GM19035 (cell line): ENCODE data around the gene ECT2L.

Experiments used
- ATAC-seq: cut with Tn5 transposase; IDR thresholded peaks from one replicate; pipeline ENCODE4 v1.9.1; 2021; ENCODE audit not compliant: unreplicated experiment

Gene ECT2L

DNA sequence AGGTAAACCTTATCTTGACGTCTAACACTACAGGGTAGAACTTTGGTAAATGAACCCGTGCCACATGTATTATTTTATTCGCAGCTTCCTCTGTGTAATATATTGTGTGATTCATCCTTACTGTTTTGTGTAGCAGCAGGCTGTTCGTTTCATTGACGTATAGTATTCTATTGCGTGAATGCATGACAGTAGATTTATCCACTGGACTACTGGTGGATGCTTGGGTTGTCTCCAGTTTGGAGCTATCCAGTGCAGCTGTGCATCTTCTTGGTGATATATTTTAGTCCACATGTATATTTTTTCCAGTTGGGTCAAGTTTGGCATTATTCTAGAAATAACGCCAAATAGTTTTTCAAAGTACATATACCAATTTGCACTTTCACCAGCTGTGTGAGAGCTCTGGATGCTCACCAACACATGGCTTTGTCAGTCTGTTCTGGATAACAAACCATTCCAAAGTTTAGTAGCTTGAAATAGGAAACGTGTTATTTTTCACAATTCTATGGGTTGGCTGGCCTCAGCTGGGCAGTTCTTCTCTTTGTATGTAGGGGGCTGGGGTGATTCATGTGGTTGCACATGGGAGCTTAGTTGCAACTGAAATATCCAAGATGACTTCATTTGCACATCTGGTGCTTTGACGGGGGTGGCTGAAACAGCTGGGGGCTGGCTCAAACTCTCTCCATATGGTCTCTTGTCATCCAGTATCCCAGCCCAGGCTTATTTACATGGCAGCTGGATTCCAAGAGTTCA lies 9.3 kb downstream of the ECT2L start:
- ATAC-seq, result no peak

- no peak for ATAC-seq
These were observed 11.0 kb downstream of the ECT2L start for GRCh38 chr6:138806889-138807288.

GRCh38 chr6:138809677-138810076 lies 13.8 kb downstream of the ECT2L start:
- no peak for ATAC-seq

DNA sequence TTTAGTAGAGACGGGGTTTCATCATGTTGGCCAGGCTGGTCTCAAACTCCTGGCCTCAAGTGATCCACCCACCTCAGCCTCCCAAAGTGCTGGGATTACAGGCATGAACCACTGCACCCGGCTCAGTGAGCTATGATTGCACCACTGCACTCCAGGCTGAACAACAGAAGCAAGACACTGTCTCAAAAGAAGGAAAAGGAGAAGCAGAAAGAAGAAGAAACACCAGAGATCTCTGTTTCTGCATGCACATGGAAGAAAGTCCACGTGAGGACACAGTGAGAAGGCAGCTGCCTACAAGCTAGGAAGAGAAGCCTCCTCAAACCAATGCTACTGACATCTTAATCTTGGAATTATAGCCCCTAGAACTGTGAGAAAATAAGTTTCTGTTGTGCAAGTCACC lies 16.0 kb downstream of the ECT2L start:
- no peak for ATAC-seq

GRCh38 chr6:138814179-138814834 lies 18.4 kb downstream of the ECT2L start:
- no peak for ATAC-seq

- no peak for ATAC-seq
These were observed 19.3 kb downstream of the ECT2L start for GRCh38 chr6:138815221-138815620.

DNA sequence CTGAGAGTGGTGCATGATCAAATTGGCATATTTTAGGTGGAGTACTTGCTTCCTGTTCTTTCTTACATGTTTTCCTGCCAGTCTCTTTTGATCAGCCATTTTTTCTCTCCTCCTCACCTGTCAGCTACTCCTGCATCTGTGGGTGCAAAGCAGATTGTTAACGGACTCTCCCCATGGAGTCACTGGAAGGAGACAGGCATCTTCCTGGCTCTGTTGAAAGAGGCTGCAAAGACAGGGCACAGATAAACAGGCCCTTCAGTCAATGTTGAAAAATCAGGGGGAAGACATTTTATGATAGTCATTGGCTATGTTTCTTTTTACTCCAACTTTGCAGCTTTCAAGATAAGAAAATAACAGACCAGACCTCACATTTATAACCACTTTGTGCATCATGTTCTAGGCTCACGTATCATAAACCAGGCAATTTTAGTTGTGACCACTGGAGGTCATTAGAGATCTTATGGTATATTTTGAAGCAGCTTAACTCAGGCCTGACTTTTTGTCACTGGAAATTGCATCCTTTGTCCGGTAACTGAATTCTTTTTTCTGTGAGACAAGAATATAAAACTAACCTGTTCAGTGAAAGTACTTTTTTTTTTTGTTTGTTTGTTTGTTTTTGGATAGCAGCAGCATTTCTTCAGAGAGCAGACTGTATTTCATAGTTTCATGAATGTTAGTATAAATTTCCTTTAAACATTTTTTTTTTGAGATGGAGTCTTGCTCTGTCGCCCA lies 20.1 kb downstream of the ECT2L start:
- peak; percentile 65 for ATAC-seq

DNA sequence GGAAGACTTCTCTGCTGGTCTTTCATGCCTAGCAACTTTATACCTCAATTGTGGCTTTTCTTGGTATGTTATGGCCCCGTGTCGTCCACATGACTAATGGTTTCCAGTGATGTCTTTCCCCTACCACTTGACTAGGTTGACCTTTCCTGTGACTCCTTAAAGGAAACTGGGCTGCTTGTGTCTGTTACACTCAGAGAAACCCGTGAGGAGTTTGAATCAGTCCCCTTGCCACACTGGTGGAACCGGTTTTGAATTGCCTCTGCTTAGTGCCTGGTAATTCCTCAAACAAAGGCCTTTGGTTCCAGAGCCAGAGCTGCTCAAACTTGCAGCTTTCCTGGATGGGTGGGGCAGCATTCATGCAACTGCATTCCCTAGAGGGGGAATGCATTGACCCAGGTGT lies 21.9 kb downstream of the ECT2L start:
- ATAC-seq, result no peak

- peak; percentile 56 for ATAC-seq
These were observed 22.8 kb downstream of the ECT2L start for GRCh38 chr6:138818496-138819194.

DNA sequence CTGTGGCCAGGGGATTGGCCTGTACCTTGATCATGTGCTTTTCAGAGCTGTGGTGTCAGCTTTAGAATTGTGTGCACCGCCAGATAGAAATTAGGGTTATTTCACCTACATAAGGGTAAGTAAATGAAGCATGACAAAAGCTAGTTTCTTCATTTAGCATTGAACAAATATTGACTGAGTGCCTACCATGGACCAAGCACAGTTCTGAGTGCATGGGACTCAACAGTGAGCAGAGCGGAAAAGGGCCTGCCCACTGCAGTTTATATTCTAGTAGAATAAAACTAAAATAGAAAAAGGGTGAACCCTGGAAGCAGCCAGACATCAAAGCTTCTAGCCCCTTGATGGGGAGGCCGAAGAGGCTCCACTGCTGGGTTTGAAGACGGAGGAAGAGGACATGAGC lies 25.6 kb downstream of the ECT2L start:
- ATAC-seq, result no peak

- no peak for ATAC-seq
These were observed 28.7 kb downstream of the ECT2L start for GRCh38 chr6:138824482-138825144.

- no peak for ATAC-seq
These were observed 34.4 kb downstream of the ECT2L start for GRCh38 chr6:138830248-138830647.

- ATAC-seq, result no peak
These were observed 36.3 kb downstream of the ECT2L start for GRCh38 chr6:138832182-138832581.

DNA sequence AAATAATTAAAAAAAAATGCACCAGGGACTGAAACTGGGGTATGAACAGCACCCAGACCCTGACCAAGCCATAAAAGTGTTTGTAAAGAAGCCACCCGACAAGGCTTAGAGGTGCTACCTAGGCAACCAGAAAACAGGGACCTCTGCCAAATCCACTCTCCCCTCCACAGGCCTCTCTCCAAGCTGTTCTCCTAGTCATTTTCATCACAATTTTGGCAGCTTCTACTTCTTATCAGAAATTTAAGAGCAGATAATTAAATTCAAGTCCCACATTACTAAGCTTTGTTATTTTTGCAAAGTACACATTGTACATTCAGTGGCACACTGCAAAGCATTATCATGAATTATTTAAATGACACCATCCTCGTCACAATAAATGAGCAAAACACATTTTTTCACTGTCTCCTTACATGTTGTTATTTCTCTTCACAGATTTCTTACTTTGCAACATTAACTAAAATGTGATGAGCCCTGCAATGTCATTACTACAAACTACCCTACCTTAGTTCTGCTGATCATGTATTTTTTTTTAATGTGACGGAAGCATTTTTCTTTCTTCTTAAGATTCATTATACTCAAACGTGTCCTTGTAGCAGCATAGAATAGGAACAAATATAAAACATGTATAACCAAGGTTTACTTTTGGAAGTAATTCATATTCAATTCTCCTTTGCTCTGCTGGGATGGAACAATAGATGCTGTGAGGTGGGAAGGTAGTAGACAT lies 38.1 kb downstream of the ECT2L start:
- ATAC-seq, result no peak

GRCh38 chr6:138837246-138837645 lies 41.4 kb downstream of the ECT2L start:
- ATAC-seq, result no peak

DNA sequence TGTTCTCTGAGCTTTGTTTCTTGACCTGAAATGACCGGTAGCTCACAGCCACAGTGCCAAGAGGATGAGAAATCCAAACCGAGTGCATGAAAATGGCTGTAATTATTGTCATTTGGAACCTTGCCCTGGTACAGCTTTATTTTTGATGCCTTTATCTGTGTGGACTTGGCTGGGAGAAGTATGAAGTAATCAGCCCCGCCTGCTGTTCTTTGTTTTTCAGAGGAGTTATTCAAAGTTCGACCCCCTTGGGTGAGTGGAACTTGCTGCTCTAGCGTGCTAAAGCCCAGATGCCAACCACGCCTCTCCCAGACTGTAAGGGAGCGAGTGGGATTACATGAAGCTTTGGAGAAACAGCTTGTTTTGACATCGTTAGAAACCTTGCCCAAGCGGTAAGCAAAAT lies 48.3 kb downstream of the ECT2L start:
- ATAC-seq, result no peak

DNA sequence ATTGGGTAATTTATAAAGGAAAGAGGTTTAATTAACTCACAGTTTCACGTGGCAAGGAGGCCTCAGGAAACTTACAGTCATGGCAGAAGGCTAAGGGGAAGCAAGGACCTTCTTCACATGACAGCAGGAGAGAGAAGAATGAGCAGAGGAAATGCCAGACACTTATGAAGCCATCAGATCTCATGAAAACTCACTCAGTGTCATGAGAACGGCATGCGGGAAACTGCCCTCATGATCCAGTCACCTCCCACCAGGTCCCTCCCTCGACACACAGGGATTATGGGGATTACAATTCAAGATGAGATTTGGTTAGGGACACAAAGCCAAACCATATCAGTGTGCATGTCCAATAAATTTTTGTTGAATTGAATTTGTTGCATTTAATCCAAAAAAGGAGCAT lies 52.0 kb downstream of the ECT2L start:
- ATAC-seq, result no peak

DNA sequence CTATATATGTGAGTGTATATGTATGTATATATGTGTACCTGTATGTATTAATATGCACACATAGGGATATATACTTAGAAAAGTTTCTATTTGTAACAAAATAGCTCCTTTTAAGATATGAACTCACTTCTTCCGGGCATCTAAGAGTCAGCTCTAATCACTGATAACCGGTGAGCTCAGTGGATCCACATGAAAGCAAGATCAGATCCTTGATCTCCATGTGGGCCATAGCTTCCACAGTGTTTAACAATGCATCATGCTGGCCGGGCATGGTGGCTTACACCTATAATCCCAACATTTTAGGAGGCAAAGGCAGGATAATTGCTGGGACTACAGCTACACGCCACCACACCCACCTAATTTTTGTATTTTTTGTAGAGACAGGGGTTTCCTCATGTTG lies 52.6 kb downstream of the ECT2L start:
- no peak for ATAC-seq

GRCh38 chr6:138849791-138850190 lies 53.9 kb downstream of the ECT2L start:
- no peak for ATAC-seq

DNA sequence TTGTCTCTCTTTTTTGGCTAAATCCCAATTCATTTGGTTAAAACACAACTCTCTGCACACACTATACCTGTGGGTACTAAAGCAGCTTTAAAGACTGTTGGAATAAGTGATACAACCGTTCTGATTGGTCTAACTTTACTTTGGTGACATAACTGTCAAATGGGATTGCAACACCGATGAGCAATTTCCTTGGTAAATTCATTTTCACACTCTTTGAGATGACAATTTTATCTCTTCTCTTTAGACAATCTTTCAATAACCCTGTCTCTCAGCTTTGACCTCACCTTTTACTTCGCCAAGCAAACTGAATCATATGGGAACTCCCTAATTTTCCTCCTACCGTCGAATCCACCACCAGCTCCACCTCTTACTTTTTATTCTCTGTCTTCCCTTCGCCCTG lies 60.8 kb downstream of the ECT2L start:
- ATAC-seq, result no peak
